ENCODE data around the gene C10orf67.

The C10orf67 gene

GRCh38 chr10:23171232-23171876 is 173.2 kb downstream of the C10orf67 start:
- peak; percentile 7 for DNase-seq (ENCODE audit: low read depth)

DNA sequence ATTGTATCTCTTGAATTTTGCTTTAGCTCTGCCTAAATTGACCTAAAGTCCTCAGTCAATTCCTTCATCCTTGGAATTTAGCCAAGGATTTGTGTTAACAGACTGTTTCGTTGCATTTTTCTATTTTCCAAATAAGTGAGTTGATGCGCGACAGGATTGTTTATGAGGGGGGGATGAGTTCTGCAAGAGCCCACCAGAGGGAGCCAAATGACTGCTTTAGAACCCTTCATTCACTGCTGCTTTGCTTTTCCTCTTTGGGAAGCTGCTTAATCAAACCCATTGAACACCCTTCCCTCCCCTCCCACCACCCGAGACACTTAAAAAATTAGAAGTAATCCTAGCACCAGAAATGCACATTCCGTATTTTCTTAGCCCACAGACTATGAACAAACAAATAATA is 186.2 kb downstream of the C10orf67 start:
- TF ChIP-seq CTCF (IDR thresholded peaks at IDR 0.05; ENCODE audit: low read depth, low read length) (peak; percentile 63), MAX (IDR thresholded peaks at IDR 0.05; ENCODE audit: low read depth, low read length) (no peak)
- DNase-seq (ENCODE audit: low read depth): peak; percentile 57
- no peak overlapping the region for H3K4me3 ChIP-seq (ENCODE audit: low read depth, low read length)

More at GRCh38 chr10:23171232-23171876, 173.2 kb downstream of the C10orf67 start:
- TF ChIP-seq MAX (IDR thresholded peaks at IDR 0.05; ENCODE audit: low read depth, low read length) (no peak), POLR2A (IDR thresholded peaks at IDR 0.05; ENCODE audit: extremely low read depth, insufficient read length) (no peak), MYC (IDR thresholded peaks at IDR 0.05; ENCODE audit: low read depth, low read length) (no peak), CTCF (IDR thresholded peaks at IDR 0.05; ENCODE audit: low read depth, low read length) (no peak)
- H3K4me3 ChIP-seq (ENCODE audit: low read depth, low read length): no peak overlapping the region

DNA sequence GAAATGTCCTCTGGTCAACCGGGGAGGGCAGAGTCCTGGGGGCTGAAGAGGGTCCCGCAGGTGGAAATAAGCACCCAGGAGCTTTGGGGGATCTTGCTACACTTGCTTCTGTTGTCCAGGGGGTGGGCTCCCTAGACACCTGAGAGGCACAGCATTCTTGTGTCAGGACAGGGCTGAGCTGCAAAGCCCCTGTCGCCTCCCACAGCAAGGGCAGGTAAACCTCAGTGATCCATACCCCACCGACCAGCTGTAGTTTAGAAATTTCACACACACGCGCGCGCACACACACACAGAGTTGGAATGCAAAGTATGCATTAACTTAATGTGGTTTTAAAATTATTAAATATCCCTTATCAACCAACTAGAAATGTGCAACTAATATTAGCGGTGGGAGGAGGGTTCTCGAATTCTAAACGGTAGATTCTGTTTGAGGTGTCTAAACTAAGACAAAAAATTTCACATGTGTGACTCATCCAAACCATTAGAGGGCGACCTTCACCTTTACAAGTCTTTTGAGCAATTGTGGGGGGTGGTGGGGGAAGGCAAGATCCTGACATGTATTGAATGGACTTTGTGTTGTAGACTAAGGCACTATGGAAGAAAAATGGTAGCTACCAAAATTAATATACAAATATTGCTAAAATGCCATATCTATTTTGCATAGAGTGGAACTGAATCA is 186.8 kb downstream of the C10orf67 start:
- peak; percentile 48 for DNase-seq (ENCODE audit: low read depth)
- TF ChIP-seq MYC (IDR thresholded peaks at IDR 0.05; ENCODE audit: low read depth, low read length) (no peak), CTCF (IDR thresholded peaks at IDR 0.05; ENCODE audit: low read depth, low read length) (peak; percentile 31)
- no peak overlapping the region for H3K4me3 ChIP-seq (ENCODE audit: low read depth, low read length)

DNA sequence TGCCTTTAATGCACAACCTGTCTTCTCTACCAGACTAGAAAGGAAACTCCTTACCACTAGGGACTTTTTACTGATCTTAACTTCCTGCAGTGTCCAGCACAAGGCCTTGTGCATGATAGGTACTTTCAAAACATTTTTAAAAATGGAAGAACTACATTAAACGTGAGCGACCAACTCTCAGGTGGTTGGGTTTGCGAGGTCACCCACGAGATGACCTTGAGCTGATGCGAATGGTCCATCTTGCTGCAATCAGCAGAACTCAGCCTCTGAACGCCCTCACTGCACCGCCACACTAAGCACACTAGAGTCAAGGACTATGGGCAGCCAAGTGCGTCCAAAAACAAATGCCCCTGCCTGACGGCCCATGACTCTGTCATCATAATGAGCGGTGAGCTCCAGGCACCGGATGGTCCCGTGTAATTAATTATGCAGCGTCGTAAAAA is 187.3 kb downstream of the C10orf67 start:
- H3K4me3 ChIP-seq (ENCODE audit: low read depth, low read length): no peak overlapping the region
- TF ChIP-seq MAX (IDR thresholded peaks at IDR 0.05; ENCODE audit: low read depth, low read length) (no peak), POLR2A (IDR thresholded peaks at IDR 0.05; ENCODE audit: extremely low read depth, insufficient read length) (no peak), MYC (IDR thresholded peaks at IDR 0.05; ENCODE audit: low read depth, low read length) (no peak), CTCF (IDR thresholded peaks at IDR 0.05; ENCODE audit: low read depth, low read length) (no peak)
- DNase-seq (ENCODE audit: low read depth): no peak

DNA sequence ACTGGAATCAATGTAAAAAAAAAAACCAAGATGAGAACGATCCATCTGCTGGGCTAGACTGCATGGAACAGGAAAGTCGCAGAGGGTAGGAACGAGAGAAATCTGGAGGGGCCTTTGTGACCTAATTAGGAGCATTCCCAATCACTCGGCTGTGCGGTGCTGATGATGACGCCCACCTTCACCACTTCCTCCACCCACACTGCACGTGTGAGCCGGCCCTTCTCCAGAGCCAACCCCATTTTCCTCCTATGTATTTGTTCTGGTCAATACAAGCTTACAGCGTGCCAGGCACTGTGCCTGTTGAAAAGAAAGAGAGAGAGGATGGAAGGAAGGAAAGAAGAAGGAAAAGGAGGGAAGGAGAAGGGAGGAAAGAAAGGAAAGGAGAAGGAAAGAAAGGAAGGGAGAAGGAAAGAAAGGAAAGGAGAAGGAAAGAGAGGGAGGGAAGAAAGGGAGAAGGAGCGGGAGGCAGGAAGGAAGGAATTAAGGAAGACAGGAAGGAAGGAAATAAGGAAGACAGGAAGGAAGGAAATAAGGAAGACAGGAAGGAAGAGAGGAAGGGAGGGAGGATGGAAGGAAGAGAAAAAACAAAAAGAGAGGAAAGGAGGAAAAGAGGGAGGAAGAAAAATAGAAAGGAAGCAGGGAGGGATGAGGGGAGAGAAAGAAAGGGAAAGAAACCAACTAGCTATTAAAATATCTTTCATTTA is 188.0 kb downstream of the C10orf67 start:
- no peak overlapping the region for H3K4me3 ChIP-seq (ENCODE audit: low read depth, low read length)
- DNase-seq (ENCODE audit: low read depth): peak; percentile 2
- TF ChIP-seq MYC (IDR thresholded peaks at IDR 0.05; ENCODE audit: low read depth, low read length) (no peak), POLR2A (IDR thresholded peaks at IDR 0.05; ENCODE audit: extremely low read depth, insufficient read length) (no peak), MAX (IDR thresholded peaks at IDR 0.05; ENCODE audit: low read depth, low read length) (no peak), CTCF (IDR thresholded peaks at IDR 0.05; ENCODE audit: low read depth, low read length) (no peak)

All from NB4 (cell line).